RWPE1 (cell line): ENCODE data around the gene MICAL3.

Experiments
- CTCF ChIA-PET: fragments of 350-600 bp; sonication (Branson Sonifier 250); formaldehyde crosslinking; extraction: SDS; loops from one replicate; lab custom pipeline; 2021; lab: Yijun Ruan, JAX
- POLR2A ChIA-PET: fragments of 400-600 bp; formaldehyde crosslinking; extraction: SDS; loops from one replicate; lab custom pipeline; 2020; ENCODE audit warnings: antibody characterized with exemption; ENCODE audit not compliant: low non-redundant PET; lab: Yijun Ruan, JAX
- DNase-seq: peaks from one replicate; pipeline ENCODE4 v3.0.0; 2012; ENCODE audit warnings: low spot score
- H3K27ac ChIP-seq: fragments of 450-650 bp; 2 replicates; pipeline ENCODE4 v1.5.1; 2017
- TF ChIP-seq, protein P1 (sequence below): fragments of 450-650 bp; conservative IDR thresholded peaks from 2 replicates; pipeline ENCODE4 v1.5.1; 2017; ENCODE audit warnings: low read depth, mild to moderate bottlenecking

MICAL3 gene

DNA sequence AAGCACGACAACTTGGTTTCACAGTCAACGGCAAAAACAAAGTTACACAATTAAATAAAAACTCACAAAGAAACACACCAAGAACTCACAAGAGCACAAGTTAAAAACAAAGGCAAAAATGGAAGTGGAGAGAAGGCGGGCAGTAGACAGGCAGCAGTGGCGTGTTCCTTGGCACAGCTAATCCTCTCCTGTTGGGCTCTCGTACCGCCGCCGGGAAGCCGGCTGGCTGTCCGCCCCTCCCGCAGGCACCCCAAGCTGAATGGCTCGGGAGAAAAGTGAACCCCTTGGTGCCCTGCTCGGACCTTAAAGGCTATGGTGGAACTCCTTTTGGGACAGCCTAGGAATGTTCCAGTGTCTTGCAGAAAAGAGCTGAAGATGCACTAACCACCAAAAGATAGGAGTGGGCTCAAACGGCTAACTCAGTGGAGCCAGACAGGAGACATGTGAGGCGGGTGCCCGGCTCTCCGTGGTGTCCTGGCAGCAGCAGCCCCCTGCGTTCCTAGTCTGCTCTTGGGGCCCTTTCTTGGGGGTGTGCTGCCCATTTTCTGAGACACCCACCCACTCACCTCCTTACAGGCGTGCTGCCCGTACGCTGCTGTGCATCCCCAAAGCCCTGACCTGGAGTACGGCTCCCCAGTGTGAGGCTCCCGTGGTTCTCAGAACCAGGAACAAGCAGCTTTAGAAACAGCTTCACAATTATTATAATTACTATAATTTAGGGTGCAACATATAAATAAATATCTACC lies 164.0 kb downstream of the MICAL3 start:
- POLR2A ChIA-PET = no interaction called here
- CTCF ChIA-PET = interaction anchor here (0.7 kb wide), 1 partner anchor 168 kb away, joined by 3 read pairs; no protein-coding TSS in a partner anchor
- TF ChIP-seq, protein P1, sequence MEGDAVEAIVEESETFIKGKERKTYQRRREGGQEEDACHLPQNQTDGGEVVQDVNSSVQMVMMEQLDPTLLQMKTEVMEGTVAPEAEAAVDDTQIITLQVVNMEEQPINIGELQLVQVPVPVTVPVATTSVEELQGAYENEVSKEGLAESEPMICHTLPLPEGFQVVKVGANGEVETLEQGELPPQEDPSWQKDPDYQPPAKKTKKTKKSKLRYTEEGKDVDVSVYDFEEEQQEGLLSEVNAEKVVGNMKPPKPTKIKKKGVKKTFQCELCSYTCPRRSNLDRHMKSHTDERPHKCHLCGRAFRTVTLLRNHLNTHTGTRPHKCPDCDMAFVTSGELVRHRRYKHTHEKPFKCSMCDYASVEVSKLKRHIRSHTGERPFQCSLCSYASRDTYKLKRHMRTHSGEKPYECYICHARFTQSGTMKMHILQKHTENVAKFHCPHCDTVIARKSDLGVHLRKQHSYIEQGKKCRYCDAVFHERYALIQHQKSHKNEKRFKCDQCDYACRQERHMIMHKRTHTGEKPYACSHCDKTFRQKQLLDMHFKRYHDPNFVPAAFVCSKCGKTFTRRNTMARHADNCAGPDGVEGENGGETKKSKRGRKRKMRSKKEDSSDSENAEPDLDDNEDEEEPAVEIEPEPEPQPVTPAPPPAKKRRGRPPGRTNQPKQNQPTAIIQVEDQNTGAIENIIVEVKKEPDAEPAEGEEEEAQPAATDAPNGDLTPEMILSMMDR = no peak
- DNase-seq = no peak
- H3K27ac ChIP-seq = no peak overlapping the region

DNA sequence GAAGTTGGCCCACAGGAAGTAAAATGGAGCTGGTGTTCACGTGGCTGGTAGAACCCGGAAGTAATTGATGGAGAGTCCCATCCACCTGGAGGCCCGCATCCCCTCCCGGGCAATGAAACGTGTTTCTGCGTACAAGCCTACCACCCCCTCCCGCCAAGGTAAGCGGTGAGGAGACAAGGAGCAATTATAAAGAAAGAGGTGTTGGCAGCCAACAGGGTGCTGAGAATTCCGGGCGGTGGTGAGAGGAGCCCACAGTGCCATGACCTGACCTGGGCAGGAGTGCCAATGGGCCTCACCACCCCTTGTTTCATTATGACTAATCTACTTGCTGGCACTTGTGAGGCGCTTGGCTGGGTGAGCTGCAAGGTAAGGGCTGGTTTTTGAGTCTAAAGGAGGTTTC lies 166.3 kb downstream of the MICAL3 start:
- peak overlapping the region; percentile 55 for H3K27ac ChIP-seq
- CTCF ChIA-PET = no interaction called here
- peak; percentile 50 for DNase-seq
- POLR2A ChIA-PET = no interaction called here
- TF ChIP-seq, protein P1 = no peak

DNA sequence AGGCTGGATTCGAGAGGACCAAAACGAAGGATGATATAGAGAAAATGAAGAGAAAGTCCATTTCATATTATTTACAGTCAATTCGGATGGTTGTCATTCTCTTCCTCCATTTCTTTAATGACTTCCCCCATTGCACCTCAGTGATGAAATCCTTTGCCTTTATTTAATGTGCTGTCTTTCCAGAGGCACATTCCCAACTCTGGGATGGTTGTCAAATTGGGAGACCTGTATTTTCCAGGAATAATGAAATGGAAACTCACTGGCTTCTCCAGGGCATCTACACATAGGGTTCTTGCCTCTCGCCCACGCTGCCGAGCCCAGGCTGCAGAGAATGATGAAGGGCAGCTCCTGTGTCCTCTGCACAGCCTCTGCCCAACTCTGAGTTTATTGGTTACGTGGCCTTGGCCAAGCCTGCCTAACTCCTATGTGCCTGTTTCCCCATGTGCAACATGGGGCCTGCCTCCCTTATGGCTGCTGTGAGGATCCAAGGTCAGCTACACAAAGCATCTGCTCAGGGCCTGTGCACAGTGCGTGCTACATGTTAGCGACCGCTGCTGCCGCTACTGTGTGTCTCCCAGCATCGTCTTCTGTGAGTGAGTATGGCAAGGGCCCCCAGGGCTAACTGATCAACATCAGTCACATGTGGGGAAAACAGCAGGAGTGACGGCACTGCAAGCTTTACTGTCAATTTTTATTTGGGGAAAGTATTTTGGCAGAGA lies 168.6 kb downstream of the MICAL3 start:
- CTCF ChIA-PET = no interaction called here
- H3K27ac ChIP-seq = no peak overlapping the region
- TF ChIP-seq, protein P1 = no peak
- DNase-seq = no peak
- POLR2A ChIA-PET = no interaction called here

DNA sequence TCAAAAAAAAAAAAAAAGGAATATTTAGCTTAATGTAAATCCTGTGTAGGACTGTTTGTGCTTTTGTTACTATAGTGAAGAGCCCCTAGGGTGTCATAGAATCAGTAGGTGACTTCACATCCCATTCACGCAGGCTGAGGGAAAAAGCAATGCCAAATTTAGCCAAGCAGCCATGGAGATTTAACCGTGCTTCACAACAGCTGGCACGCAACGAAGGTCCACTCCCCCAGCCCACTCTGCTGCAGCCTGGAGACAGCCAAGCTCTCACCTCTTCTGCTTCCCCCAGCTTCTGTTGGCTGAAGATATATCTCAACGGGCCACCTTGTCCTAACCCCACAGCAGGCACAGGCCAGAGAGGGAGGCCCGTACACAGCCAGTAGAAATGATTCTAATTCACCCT lies 171.3 kb downstream of the MICAL3 start:
- POLR2A ChIA-PET = no interaction called here
- no peak overlapping the region for H3K27ac ChIP-seq
- DNase-seq = no peak
- CTCF ChIA-PET = no interaction called here
- TF ChIP-seq, protein P1 = no peak

DNA sequence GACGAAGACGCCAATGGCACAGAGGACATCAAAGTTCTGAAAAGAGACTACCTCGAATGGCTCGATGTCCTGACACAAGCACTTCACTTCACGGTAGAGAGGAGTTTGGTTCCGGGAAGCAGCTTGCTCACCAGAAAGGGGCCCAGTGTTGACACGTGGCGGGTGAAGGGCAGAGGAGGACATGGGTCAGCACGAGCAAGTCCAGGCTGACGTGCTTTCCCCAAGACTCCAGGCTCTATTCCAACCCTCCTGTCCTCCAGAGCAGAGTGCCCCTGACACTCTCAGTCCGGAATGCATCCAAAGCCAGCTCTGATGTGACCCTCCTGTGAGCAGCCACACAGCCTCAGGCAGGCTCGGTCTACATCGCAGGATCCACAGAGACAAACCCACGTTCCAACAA lies 172.6 kb downstream of the MICAL3 start:
- TF ChIP-seq, protein P1 = no peak
- CTCF ChIA-PET = interaction anchor here (0.6 kb wide), 1 partner anchor 1206 kb away, joined by 4 read pairs; no protein-coding TSS in a partner anchor
- DNase-seq = no peak
- no peak overlapping the region for H3K27ac ChIP-seq
- POLR2A ChIA-PET = no interaction called here

DNA sequence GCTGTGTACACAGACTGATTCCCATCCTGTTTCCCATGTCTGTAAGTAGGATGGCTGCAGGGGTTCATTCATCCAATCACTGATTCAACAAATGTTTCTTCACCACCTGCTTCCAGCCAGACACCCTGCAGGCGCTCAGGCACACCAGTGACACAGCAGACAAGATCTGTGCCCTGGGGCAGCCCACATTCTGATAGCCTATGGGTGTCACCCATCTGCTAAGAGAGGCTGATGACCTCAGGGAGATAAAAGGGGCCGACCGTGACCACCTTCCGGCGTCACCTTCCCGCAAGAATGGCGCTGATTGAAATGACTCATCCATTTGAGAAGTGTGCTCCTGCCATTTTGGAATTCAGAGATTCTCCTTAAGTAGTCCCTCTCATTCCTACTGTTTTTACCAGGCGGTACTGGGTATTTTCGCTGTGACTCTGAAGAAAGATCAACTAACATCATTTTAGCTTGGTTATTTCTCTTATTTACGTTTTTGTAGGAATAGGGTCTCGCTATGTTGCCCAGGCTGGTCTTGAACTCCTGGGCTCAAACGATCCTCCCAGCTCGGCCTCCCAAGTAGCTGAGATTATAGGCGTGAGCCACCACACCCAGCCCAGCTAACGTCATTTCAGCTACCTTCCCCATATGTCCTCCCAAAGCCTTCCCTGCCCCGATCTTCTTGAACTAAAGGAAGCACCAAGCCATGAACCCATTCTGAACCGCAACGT lies 176.8 kb downstream of the MICAL3 start:
- CTCF ChIA-PET = no interaction called here
- DNase-seq = no peak
- no peak overlapping the region for H3K27ac ChIP-seq
- POLR2A ChIA-PET = no interaction called here
- TF ChIP-seq, protein P1 = no peak
